Frontal cortex (tissue), 4 donors: ENCODE results near the gene NKAIN4. TPM values are rescaled to one million over a fixed set of nuclear protein-coding genes. Genes with fewer than 3 reads are reported as not detected.
A peak's percentile ranks its signal among the peaks of the same experiment; 100 is the strongest.

ENCODE experiments used
- DNase-seq, 2 donors: peaks; one replicate each; pipeline ENCODE4 v3.0.0; 2012; ENCODE audit warnings: low spot score in 2 of 2
- FAIRE-seq: peaks from 2 replicates; lab custom pipeline; 2012; peaks lifted over from hg19 to GRCh38; lab: Jason Lieb, UNC
- total RNA-seq: library from RNA; depleted of rRNA; stranded (reverse); fragments of >200 nt; gene quantifications from one replicate; pipeline ENCODE4 v1.2.3, GENCODE V29; 2014
- donor health status: control.
- donor health status: control.
- donor health status: control.

NKAIN4 gene
- total RNA-seq, result 14.7 TPM

DNA sequence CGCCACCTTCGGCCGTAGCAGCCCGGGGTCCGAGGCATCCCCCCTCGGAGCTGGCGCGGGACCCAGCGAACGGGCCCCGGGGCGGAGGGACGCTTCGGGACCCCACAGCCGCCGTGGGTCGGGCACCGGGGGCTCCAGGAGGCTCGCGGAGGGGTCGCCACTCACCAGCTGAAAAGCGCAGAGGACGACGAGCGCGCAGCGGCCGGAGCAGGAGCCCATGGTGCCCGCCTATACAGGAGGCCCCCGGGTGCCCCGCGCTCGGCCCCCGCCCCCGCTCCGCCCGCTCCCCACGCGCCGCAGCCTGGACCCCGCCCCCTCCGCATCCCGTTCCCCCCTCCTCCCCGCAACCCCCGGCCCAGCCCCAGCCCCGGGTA is at the start of gene NKAIN4:
Gene NKAIN4, minus strand, starts transcription at position 232 of the 374 bp plus-strand sequence. Its CDS starts 13 bp downstream, at position 219.
- FAIRE-seq (no peak), DNase-seq (no peak)

DNA sequence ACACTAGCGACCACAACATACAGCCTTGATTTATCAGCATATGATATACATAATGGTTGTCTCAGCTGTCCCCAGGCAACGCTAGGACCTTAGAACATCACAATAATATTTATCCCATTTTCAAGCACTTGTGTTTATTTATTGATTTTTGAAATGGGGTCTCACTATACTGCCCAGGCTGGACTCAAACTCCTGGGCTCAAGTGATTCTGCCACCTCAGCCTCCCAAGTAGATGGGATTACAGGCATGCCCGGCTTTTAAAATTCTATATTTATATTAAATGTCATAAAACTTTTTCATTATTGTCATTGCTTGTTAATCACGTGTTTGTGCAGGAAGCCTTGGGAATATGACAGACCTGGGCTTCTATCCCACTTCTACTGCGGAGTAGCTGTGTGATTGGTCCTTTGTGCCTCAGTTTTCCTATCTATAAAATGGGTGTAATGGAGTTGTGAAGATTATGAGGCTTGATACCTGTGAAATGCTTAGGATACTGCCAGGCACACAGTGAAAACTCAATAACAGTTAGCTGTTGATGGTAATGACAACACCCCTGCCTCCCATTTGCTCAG is 48.9 kb upstream of the NKAIN4 start:
- FAIRE-seq (no peak), DNase-seq (no peak)

DNA sequence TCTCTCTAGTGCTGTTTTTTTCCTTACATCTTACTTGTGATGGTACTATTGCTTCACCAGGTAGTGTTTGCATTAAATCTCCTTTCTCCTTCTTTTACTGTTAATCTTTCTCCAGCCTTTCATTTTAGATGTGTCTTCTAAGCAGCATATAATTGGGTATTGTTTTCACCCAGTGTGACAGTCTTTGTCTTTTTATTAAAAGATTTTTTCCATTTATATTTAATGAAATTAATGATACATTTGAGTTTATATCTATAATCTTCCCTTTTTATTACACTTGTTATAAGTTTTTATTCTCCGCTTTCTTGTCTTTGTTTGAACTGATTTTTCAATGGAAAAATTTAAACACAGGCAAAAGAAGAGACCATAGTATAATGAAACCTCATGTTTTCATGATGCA is 47.4 kb upstream of the NKAIN4 start:
- FAIRE-seq (no peak), DNase-seq (no peak)

DNA sequence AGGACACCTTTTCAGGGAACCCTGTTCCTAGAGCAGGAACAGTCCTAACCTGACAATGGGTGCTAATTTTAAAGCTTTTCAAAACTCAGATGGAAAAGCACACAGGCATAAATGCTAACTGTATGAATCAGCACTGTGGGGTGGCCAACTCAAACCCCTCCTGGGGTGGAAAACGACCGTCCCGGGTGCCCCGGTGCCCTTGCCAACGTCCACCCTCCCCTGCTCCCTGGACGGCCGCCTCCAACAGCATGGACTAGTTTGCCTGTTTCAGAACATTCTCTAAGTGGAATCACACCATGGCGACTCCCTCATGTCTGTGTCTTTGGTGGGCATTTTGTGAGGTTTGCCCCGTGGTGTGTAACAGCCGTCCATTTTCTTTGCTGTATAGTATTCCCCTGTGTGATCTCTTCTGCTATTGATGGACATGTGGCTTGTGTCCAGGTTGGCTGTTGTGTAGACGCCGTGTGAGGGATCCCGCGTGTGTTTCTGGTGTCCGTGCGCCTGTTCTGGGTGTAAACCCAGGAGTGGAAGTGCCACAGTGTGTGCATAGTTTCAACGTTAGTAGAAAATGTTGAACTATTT is 44.6 kb upstream of the NKAIN4 start:
- FAIRE-seq (no peak), DNase-seq (no peak)

DNA sequence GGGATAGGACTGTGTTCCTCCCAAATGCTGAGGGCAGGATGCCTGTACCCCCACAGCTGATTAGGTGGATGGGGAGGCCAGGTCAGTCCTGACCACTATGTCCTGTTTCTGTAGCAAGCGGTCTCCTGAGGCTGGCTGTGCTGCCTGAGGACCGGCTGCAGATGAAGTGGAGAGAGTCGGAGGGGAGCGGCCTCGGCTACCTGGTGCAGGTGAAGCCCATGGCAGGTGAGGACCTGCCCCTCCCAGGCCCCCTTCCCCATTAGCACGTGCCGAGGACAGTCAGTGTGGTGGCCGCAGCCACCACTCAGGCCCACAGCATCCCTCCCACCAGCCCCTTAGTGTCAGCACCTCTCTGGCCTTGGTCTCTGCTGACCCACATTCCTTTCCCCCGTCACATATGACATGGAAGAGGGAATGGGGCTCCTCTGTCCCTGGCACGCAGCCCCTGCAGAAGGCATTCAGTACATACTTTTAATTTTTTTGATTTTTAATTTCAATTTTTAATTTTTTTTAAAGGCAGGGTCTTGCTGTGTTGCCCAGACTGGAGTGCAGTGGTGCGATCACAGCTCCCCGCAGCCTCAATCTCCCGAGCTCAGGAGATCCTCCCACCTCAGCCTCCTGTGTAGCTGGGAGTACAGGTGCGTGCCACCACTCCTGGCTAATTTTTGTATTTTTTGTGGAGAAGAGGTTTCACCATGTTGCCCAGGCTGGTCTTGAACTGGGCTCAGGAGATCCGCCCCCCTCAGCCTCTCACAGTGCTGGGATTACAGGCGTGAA is 43.7 kb upstream of the NKAIN4 start:
- FAIRE-seq (no peak), DNase-seq (no peak)

DNA sequence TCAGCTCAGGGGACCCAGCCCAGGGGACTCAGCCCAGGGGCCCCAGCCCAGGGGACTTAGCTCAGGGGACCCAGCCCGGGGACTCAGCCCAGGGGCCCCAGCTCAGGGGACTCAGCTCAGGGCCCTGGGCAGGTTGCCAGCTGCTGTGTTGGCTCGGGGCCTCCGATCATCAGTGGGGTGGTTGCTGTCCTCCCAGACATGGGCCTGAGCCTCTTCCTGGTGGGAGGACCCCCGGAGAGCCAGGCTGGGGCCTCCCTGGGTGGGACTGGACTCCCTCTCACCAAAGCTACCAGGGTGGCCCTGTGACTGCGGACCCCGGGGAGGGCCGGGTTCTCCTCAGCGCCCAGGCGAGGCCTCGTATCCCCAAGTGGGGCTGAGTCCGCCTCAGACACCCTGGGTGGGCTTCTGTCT is 43.1 kb upstream of the NKAIN4 start:
- DNase-seq, result no peak
- FAIRE-seq, result no peak

DNA sequence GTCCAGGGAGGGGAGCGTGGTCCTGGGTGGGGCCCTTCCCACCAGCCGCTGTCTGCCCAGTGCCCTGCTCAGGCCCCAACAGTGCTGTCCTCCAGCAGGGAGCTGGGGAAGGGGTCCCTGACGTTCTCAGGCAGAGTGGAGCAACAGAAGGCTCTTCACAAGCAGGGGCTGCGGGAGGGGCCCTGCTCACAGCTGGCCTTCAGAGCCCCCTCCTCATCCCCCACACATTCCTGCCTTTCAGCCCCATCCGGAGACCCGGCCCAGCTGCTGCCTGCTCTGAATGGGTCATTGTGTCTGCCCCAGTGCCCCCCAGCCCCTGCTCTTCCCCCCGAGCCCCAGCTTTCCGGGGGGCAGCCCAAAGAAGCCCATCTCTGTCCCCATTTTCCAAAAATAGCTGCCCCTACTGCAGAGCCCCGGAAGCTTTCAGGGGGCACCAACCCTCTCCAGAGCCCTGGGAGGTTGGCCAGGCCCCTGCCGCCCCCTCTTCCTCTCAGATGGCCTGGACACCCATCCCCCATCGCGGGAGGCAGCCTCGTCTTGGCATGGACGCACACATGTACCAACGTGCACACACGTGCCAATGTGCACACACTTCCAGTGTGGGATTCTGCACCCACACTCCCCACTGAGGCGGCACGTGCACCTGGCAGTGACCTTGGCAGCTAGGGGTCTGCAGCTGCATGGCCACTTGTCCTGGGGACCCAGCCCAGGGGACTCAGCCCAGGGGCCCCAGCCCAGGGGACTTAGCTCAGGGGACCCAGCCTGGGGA is 42.5 kb upstream of the NKAIN4 start:
- FAIRE-seq (no peak), DNase-seq (no peak)

DNA sequence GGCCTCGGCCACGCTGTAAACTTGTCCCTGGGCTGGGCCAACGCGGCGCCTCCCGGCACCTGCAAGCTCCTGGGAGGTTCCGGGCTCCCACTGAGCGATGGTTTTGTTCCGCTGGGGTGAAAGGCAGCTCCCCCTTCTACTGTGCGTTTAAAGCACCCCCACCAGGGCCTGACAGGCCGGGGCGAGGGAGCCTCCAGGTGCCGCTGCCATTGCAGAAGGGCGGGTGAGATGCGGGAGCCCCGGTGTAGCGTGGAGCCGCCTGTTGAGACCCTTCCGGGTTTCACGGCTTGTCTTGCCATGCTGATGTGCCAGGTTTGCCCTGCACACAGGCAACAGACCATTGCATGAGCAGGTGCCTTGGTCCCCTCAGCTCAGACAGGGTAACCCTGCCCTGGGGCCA is 41.6 kb upstream of the NKAIN4 start:
- no peak for DNase-seq
- no peak for FAIRE-seq

DNA sequence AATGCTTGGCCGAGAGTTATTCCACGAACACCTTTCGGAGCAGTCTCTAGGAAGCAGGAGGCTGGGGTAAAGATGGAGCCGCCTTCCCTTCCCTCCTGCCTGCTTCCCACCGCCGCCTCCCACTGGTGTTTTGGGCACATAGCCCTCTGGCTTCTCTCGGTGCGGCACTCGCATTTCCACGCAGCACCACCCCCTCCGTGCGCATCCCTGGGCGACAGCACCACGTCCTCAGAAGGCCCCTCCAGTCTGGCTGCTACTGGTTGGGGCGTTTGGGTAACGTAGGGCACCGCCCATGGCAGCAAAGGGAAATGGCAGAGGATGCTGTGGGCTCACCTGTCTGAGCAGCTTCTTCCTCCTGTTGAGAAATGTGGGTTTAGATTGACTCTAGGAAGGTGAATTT is 41.2 kb upstream of the NKAIN4 start:
- FAIRE-seq, result no peak

DNA sequence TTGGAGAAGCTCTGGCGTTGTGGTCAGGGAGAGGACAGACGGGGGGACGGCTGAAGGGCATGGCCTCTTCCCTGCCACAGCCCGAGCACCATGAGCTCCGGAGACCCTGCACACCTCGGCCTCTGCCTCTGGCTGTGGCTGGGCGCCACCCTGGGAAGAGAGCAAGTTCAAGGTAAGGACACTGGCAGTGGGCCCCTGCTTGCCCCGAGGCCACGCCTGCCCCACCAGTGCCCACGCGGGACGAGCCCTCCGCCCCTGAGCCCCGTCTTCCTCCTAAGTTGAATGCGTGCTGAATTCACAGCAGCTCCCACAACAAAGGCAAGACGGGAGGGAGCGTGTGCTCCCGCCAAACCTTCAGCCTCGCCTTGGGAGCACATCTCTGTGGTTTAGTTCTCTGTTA is 40.8 kb upstream of the NKAIN4 start:
- FAIRE-seq (no peak), DNase-seq (no peak)

More for the DNA sequence above, 41.2 kb upstream of the NKAIN4 start:
- DNase-seq, result peak in 1 of 2 donors; percentile 66

DNA sequence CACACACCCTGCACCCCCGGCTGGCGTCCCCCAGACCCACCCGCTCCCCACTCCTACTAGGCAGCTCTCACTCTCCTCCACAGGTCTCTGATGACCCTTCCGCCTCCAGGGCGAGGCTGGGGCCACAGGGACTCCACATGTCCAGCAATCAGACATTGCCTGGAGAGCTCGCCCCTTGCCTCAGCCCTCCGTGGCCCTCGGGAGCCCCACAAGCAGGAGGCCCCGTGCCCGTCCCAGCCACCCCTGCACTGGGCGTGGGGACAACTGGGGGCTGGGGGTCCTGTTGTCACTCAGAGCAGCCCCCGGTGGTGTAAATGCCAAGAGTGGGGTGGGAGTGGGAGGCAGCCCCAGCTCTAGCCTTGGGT is 40.3 kb upstream of the NKAIN4 start:
- no peak for DNase-seq
- no peak for FAIRE-seq

DNA sequence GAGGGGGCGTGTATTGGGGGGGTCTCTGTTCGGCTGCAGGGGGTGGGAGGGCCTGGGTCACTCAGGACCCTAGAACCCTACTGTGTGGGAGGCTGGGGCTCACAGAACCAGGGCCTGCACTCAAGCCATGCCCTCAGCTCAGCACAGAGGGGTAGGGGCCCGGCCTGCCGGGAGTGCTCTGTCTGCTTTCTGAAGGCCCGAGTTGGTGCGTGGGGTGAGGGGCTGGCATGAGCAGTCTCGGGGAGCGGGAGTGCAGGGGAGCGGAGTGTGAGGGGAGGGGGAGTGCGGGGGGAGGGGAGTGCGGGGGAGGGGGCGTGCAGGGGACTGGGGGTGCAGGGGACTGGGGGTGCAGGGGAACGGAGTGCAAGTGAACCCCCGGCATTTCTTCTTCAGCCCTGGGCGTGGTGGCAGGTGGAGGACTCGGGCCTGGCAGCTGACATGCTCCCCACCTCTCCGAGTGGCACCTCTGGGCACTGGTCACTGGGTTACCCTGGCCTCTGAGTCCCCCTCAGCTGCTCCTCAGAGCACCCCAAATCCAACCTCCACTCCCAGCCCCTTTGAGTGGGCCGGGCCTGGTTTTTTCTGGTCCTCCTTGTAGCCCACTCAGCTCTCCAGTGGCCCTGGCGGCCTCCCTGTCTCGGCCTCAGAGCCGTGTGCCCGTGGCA is 39.7 kb upstream of the NKAIN4 start:
- DNase-seq (no peak), FAIRE-seq (no peak)

DNA sequence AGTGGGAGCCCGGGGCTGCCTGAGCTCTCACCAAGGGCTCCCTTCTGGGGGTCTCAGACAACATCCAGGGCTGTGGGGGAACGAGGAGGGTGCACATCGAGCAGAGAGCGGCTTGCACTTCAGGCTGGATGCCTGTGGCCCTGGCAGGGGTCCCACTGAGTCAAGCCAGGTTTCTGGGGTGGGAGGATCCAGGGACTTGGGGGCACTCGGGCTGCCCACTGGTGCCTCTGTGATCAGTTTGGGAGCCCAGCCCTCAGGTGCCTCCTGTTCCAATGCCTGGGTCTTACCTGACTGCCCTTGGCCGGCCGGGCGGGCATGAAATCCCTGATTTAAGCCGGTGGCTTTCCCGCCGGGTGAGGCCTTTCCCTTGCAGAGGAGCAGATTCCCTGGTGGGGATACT is 39.2 kb upstream of the NKAIN4 start:
- DNase-seq (no peak), FAIRE-seq (no peak)

DNA sequence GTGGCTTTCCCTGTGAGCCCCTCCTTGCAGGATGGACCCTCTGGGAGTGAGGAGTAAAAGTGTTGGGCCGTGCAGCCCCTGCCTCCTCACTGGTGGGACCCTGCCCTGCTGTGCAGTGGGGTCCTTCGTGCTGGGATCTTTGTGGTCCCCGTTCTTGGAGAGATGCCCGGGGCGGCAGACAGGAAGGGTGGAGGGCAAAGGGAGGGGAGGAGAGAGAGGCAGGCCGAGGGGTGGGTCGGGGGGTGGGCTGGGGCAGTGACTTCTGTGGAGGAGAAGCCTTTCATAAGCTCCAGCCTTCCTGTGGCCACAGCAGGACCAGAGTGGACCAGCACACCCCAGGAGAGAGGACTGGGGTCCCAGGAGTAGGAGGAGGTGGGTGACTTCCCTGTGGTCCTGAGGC is 38.6 kb upstream of the NKAIN4 start, which contains the start of gene COL20A1:
Gene COL20A1, plus strand, starts transcription at position 283 of the 400 bp plus-strand sequence. CDS start 1,922 bp downstream, outside the sequence.
- FAIRE-seq (no peak), DNase-seq (no peak)

DNA sequence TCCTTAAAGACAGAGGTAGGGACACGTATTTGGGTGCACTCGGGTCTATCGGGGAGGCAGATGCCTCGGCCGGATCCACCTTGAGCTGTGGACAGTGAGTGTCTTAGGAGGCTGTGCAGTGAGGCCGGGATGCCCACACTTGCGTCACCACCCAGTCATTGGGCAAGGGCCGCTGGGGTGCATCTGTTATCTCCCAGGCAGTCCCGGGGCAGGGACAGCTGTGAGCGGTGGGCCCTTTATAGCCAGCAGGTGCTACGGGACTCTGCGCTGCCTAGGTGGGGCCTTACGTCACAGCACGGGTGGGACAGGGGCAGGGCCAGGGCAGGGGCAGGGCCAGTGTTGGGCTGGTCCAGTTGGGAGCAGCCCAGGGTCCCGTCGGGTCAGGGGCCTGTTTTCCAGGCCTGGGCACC is 38.0 kb upstream of the NKAIN4 start:
- DNase-seq (no peak), FAIRE-seq (no peak)

DNA sequence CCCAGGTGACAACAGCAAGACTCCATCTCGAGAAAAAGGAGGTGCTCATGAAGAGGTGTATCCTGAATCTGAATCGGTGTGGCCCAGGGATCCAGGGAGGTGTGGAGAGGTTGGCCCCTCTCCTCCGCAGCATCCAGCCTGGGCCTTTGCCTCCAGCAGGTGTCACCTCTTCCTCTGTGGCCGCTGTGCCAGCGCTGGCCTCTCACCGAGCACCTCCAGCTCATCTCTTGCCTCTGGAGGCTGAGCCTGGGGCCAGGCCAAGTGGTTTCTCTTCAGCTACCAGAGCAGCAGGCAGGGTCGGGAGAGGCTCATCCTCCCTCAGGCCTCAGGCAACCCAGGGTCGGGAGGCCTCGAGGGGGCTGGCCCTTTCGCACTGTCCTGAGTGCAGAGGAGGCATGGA is 37.5 kb upstream of the NKAIN4 start:
- FAIRE-seq, result no peak
- DNase-seq, result no peak

DNA sequence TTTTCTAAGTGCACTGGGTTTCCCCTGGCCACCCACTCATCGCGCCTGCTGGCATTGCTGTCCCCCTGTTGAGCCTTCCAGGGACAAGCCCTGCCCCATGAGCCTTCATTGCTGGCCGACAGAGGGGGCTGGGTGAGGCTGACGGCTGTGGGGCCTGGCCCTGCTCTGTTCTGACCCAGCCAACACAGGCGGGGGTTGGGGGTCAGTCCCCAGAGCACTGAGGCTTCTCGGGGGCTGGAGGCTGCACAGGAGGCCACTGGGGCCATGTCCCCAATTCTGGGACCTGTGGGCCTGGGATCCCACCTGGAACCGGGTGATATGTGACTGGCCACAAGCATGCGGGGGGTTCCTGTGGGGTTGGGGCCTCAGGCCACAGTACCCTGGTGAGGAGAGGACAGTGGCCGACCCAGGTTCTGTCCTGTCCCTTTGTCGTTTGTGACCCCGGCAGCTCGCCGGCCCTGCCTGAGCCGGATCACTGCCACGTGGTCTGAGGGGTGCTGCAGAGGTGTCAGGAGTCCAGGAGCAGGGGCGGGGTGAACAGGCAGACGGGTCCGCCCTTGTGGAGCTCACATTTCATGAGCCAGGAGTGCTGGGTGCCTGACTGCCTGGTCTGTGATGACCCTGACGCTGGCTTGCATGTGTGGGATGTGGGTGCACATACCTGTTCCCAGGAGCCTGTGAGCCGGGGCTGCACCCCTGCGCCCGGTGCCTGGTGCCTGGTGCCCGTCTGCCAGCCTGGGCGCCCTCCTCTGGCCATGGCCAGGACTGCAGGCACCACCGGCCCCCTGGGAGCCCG is 36.6 kb upstream of the NKAIN4 start:
- DNase-seq, result peak in 1 of 2 donors; percentile 76
- no peak for FAIRE-seq

DNA sequence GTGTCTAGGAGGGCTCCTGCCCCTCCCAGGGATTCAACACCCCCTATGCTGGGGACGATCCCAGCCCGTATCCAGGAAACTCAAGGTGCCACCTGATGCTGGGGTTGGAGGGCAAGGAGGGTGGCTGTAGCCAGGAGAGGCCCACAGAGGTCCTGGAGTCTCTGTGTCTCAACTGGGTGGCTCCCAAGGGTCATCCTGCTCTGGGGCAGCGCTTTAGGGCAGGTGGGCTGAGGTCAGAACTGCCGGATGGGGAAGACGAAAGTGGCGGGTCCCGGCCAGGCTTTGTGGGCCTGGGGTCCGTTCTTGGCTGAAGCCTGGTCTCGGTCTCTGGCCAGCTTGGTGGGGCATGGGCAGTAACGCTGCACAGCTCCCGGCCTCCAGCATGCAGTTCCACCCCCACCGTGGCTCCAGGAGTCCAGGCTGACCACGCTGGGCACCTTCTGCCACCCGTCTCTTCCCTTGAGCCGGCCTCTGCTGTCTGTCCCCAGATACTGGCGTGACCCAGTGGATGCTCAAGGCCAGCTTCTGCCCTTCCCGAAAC is 35.9 kb upstream of the NKAIN4 start:
- no peak for FAIRE-seq
- DNase-seq, result no peak
